Ectodermal cell (in vitro differentiated cells): Measurements from ENCODE around the gene BABAM2.
"Not testable (repeated sequence)": the region's sequence is repeated elsewhere in the genome, so short reads cannot be mapped to it uniquely, and the experiment has no call there.

Experiments used
- H3K27ac ChIP-seq: 2 replicates; pipeline ENCODE4 v1.7.0; 2013; ENCODE audit warnings: mild to moderate bottlenecking, low read depth, low read length; ENCODE audit not compliant: insufficient read depth, poor library complexity, severe bottlenecking
- H3K27me3 ChIP-seq: 2 replicates; pipeline ENCODE4 v1.7.0; 2013; ENCODE audit warnings: mild to moderate bottlenecking, low read length; ENCODE audit not compliant: insufficient read depth, control insufficient read depth, poor library complexity, severe bottlenecking
- H3K36me3 ChIP-seq: one replicate; pipeline ENCODE4 v1.7.0; 2013; ENCODE audit warnings: low read length; ENCODE audit not compliant: control insufficient read depth, insufficient read depth
- H3K4me1 ChIP-seq: one replicate; pipeline ENCODE4 v1.7.0; 2013; ENCODE audit warnings: low read length; ENCODE audit not compliant: control insufficient read depth, insufficient read depth
- H3K4me3 ChIP-seq: 2 replicates; pipeline ENCODE4 v1.7.0; 2013; ENCODE audit warnings: low read depth, low read length, control low read depth; ENCODE audit not compliant: insufficient read depth
- H3K9me3 ChIP-seq: 2 replicates; pipeline ENCODE4 v1.7.0; 2013; ENCODE audit warnings: mild to moderate bottlenecking, low read length, moderate library complexity; ENCODE audit not compliant: control insufficient read depth
- WGBS, 2 experiments: methylation state at CpG; one replicate each; pipeline ENCODE4 v1.1.7; 2013; ENCODE audit warnings: missing lambda C conversion rate in 2 of 2; 5-methylcytosine and 5-hydroxymethylcytosine counted together

The BABAM2 gene

DNA sequence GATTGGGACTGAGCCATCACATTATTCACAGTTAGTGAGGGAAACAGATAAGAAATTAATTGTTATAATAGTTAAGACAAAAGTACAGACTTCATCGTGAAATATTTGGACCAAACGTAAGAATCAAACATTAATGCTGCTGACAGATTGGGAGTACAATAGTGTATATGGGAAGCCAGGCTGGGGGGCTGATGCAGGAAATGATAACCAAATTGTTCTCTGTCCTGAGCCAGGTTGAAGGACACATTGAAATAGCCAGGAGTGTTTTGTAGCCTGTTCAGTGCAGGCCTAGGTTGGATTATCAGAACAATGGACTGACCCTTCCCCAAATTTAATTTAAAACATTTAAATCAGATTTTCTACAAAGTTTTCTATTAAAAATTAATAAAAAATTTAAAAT, 203.2 kb downstream of the BABAM2 start:
- 95 to 98% methylated on average over 2 of the region's 2 CpGs for WGBS, 2 experiments
- no peaks in the 10 kb centered on the region for H3K27me3 ChIP-seq

DNA sequence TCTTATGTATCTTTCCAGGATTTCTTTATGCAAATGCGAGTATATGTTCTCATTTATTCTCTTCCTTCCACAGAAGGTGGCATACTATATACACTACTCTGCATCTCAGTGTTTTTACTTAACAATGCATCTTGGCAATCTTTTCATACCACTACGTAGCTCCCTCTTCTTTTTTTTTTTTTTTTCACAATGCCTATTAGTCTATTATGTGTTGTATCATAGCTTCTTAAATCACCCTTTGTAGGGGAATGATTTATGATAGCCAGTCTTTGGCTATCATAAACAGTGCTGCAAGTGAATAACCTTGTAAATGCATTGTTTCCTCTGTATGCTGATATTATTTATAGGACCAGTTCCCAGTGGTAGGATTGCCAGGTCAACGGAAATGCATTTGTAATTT, 204.2 kb downstream of the BABAM2 start:
- Histone ChIP-seq H3K27me3 (no peaks in the 10 kb centered on the region), H3K9me3 (no peaks in the 10 kb centered on the region), H3K36me3 (no peaks in the 10 kb centered on the region), H3K4me1 (no peaks in the 10 kb centered on the region), H3K27ac (no peak overlapping the region), H3K4me3 (no peak overlapping the region)
- WGBS, 2 experiments: 92 to 97% methylated on average over 2 of the region's 3 CpGs

More for the DNA sequence above, 203.2 kb downstream of the BABAM2 start:
- Histone ChIP-seq H3K36me3 (no peaks in the 10 kb centered on the region), H3K4me1 (no peaks in the 10 kb centered on the region), H3K4me3 (no peak overlapping the region), H3K9me3 (no peaks in the 10 kb centered on the region), H3K27ac (no peak overlapping the region)

DNA sequence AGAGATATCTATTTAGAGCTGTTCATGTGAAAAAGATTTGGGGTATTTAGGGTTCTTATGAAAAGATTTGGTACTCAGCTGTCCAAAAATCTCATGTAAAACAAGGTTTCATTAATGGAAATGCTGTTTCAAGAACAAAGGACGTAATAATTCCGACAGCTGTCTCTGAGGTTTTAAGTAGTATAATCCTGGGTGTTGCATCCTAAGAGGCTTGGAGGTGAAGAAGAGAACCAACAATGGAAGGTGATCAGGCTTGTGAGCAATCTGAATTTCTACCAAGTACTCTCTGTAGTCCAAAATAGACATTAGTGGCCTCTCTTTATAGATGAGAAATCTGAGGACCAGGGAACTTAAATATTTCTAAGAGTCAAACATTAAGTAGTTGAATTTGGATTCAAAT, 205.1 kb downstream of the BABAM2 start:
- H3K9me3 ChIP-seq: no peaks in the 10 kb centered on the region
- 97 to 100% methylated on average over 2 of the region's 2 CpGs for WGBS, 2 experiments

DNA sequence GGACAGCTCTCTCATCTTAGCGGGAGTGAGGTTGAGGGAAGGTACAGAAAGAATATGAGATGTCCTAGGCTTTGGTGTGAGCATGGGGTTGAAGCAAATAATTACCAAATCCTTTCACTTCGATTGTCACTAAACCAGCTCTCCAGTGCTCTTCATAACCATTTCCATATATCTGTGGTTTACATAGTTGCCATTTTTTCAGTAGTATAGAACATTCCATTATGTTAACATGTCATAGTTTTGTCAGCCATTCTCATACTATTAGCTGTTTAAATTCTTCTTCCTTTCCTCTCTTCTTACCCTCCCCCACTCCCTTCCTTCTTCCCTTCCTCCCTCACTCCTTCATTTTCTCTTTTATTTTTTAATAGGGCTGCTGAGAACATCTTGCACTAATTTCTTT, 205.9 kb downstream of the BABAM2 start:
- H3K9me3 ChIP-seq: no peaks in the 10 kb centered on the region
- H3K27ac ChIP-seq: no peak overlapping the region
- no peaks in the 10 kb centered on the region for H3K36me3 ChIP-seq
- no peak overlapping the region for H3K4me3 ChIP-seq
- 80 to 85% methylated on average over 1 to 2 of the region's 2 CpGs for WGBS, 2 experiments
- H3K4me1 ChIP-seq: no peaks in the 10 kb centered on the region
- no peaks in the 10 kb centered on the region for H3K27me3 ChIP-seq

More for the DNA sequence above, 205.1 kb downstream of the BABAM2 start:
- Histone ChIP-seq H3K4me1 (no peaks in the 10 kb centered on the region), H3K4me3 (no peak overlapping the region), H3K27ac (no peak overlapping the region), H3K36me3 (no peaks in the 10 kb centered on the region), H3K27me3 (no peaks in the 10 kb centered on the region)

DNA sequence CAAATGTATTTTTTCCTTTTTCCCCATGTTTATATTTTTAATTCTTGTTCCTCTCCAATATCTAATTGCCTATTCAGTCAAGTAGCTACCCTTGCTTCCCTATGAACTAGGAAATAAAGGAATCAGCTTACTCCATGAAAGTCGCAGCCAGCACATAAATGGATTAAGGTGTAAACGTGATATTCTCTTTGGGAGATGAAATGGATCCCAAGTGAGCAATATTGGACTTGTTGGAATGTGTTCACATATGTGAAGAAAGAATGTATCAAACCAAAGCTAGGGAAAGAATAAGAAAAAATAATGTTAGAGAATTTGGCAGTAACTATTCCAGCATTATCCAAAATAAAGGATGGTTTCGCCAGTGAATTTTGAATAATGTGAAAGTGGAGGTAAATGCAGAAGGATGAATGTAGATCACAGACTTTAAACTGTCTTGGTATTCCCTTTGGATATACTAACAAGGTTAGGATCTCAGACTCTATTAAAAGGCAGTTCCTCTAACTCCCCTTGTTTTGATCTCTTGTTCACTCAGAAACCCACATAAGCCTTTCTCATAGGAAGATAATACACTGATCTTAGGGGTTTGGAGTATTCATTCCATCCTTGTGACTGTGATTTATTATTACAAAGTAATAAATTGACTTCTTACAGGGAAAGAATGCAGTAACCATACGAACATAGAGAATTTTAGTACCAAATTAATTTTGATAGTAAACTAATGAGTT, 208.1 kb downstream of the BABAM2 start:
- H3K27me3 ChIP-seq: no peaks in the 10 kb centered on the region
- 96 to 98% methylated on average over 4 of the region's 4 CpGs for WGBS, 2 experiments
- H3K9me3 ChIP-seq: no peaks in the 10 kb centered on the region
- H3K36me3 ChIP-seq: no peaks in the 10 kb centered on the region
- no peak overlapping the region for H3K27ac ChIP-seq
- H3K4me3 ChIP-seq: no peak overlapping the region
- H3K4me1 ChIP-seq: no peaks in the 10 kb centered on the region

DNA sequence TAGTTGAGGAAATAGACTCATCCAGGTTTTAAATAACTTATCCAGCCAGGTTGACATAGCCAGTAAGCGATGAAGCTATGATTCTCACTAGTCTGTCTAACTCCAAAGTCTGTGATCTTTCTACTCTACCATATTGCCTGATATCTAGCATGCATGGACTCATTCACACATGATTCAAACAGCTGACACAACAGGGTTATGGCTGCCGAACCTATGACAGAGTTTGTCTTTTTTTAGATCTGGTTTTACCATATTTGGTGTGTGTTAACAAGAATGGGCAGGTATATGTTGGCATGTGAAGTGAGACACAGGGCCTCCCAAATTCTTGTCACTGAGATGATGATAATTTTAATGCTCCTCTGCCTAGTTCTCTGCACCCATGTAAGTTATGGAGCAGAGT, 210.6 kb downstream of the BABAM2 start:
- Histone ChIP-seq H3K9me3 (no peaks in the 10 kb centered on the region), H3K36me3 (no peaks in the 10 kb centered on the region), H3K27me3 (no peaks in the 10 kb centered on the region), H3K4me3 (no peak overlapping the region), H3K27ac (no peak overlapping the region), H3K4me1 (no peaks in the 10 kb centered on the region)
- WGBS, 2 experiments: 82 to 93% methylated on average over 2 of the region's 2 CpGs

DNA sequence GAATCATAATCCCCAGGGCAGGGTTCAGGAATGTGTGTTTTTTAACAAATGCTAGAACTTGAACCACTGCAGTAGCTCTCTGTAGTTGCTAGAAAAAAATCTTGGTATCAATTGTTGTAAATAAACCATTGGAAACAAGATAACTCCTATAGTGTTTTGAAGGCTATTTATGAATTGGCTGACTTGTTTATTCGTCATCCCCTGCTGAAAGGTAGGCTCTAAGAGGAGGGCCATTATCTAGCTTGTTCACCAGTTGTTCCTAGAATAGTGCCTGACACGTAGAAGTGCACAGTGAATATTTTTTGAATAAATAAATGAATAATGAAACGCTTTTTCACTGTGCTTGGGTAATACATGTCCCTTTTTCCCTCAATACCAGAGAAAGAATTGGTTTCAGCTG, 211.4 kb downstream of the BABAM2 start:
- H3K36me3 ChIP-seq: no peaks in the 10 kb centered on the region
- 96 to 97% methylated on average over 3 of the region's 3 CpGs for WGBS, 2 experiments
- no peaks in the 10 kb centered on the region for H3K9me3 ChIP-seq
- no peaks in the 10 kb centered on the region for H3K4me1 ChIP-seq
- H3K27ac ChIP-seq: no peak overlapping the region
- H3K27me3 ChIP-seq: no peaks in the 10 kb centered on the region
- H3K4me3 ChIP-seq: no peak overlapping the region

DNA sequence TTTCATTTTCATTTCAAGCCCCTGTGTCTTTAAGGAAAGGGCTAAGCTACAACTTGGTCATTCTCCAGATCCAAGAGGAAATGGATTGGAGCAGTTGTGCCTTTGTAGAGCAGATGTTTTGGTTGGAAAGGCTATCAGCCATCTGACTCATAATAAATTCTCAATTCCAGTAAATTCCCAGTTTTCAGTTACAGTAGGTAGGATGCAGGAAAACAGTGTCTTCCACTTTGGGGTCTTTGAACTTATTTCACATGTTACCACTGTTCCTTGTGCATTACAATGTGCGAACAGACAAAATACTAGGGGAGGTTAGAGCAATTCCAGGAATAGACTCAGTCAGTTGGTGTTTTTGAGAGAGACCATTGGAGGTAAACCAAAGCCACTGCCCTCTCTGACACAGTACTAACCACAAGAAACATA, 211.9 kb downstream of the BABAM2 start:
- Histone ChIP-seq H3K27ac (no peak overlapping the region), H3K4me1 (no peaks in the 10 kb centered on the region), H3K27me3 (no peaks in the 10 kb centered on the region), H3K4me3 (no peak overlapping the region), H3K36me3 (no peaks in the 10 kb centered on the region), H3K9me3 (no peaks in the 10 kb centered on the region)
- WGBS, 2 experiments: 80 to 93% methylated on average over 1 of the region's 1 CpG

DNA sequence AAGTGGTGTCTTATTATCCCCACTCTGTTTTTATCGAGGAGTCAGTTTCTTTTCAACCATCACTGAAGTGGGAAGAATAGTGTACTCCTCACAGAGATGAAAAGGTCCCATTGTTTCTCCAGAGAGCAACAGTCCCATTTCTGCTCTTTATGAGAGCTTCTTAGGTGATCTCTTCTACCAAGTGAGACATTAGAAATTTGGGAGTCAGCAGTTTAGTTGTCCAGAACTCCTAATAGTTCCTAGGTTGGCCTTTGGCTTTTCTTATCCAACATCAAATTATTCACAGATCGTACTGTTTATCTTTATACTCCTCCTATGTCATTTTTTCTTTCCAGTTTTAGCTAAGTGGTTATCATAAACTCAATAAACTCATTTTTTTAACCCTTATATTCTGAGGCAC, 213.1 kb downstream of the BABAM2 start:
- 92 to 100% methylated on average over 2 of the region's 2 CpGs for WGBS, 2 experiments
- no peaks in the 10 kb centered on the region for H3K4me1 ChIP-seq
- H3K36me3 ChIP-seq: no peaks in the 10 kb centered on the region
- H3K9me3 ChIP-seq: no peaks in the 10 kb centered on the region
- no peaks in the 10 kb centered on the region for H3K27me3 ChIP-seq
- H3K27ac ChIP-seq: no peak overlapping the region
- H3K4me3 ChIP-seq: no peak overlapping the region

DNA sequence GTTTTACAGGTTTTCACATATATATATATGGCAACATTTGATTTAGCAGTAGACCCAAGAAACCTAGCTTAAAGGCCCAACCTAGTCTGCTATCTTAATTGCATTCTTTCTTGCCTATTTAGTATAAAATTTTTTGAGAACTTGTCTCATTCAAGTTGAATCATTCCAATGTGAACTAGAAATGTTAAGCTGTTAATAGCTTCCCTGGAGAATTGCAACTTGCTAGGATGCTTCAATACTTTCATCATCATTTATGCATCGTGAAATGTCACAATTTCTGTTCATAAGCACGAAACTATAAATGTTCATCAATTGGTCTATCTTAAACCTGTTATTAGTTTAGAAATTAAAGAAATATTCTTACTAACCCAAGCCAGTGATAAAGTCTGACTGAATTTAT, 217.6 kb downstream of the BABAM2 start:
- H3K9me3 ChIP-seq: no peaks in the 10 kb centered on the region
- H3K27ac ChIP-seq: no peak overlapping the region
- H3K36me3 ChIP-seq: no peaks in the 10 kb centered on the region
- H3K4me1 ChIP-seq: no peaks in the 10 kb centered on the region
- H3K4me3 ChIP-seq: no peak overlapping the region
- WGBS, 2 experiments: 86 to 88% methylated on average over 2 of the region's 2 CpGs
- H3K27me3 ChIP-seq: no peaks in the 10 kb centered on the region

DNA sequence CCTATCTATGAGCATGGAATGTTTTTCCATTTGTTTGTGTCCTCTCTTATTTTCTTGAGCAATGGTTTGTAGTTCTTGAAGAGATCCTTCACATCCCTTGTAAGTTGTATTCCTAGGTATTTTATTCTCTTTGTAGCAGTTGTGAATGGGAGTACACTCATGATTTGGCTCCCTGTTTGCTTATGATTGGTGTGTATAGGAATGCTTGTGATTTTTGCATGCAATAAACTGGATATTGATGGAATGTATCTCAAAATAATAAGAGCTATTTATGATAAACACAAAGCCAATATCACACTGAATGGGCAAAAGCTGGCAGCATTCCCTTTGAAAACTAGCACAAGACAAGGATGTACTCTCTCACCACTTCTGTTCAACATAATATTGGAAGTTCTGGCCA, 223.2 kb downstream of the BABAM2 start:
- not testable (repeated sequence) for H3K27me3 ChIP-seq, H3K36me3 ChIP-seq, H3K4me3 ChIP-seq, H3K9me3 ChIP-seq, H3K4me1 ChIP-seq, H3K27ac ChIP-seq
